Measurements from ENCODE around the gene PMVK. TPM values are rescaled to one million over a fixed set of nuclear protein-coding genes. Genes with fewer than 3 reads are reported as not detected.

Gene PMVK
- total and polyA plus RNA-seq, 2 of the 4 experiments (the other 2 are of a cell fraction), result 9.0 to 28.1 TPM

DNA sequence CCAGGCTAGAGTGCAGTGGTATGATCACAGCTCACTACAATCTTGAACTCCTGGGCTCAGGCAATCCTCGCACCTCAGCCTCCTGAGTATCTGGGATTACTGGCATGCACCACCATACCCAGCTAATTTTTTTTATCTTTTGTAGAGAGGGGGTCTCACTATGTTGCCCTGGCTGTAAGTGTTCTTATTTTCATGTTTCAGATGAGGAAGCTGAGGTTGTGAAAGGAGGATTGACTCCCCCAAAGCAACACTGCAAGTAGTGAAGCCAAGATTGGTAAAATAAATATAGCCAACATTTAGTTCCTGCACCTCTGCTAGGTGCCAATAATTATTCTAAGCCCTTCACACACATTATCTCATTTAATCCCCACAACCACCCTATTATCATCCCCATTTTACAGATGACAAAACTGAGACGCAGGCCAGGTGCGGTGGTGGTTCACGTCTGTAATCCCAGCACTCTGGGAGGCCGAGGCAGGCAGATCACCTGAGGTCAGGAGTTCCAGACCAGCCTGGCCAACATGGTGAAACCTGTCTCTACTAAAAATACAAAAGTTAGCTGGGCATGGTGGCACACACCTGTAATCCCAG, 2.1 kb downstream of the PMVK start:
- H3K4me3 ChIP-seq (ENCODE audit: insufficient read depth, low read depth, low read length), result no peak overlapping the region
- H2BK20ac ChIP-seq (ENCODE audit: low read depth, low read length), result no peak overlapping the region
- peaks cover 0 to 14% of the 10 kb centered on the region in 2 experiments; a peak in 2 of 4 replicates for H3K79me1 ChIP-seq (ENCODE audit: low read depth in 1 of 2, low read length in 2 of 2)
- H3K9me1 ChIP-seq (ENCODE audit: insufficient read depth, low read length), result peaks cover 11% of the 10 kb centered on the region; the same call in 1 of the 2 replicates
- no peak overlapping the region for H2AFZ ChIP-seq (replicated peaks; ENCODE audit: low read length, poor library complexity)
- H4K91ac ChIP-seq (ENCODE audit: insufficient read depth, low read depth, low read length), result no peak overlapping the region
- no peak overlapping the region for H4K8ac ChIP-seq (ENCODE audit: low read depth in 2 of 2, low read length in 2 of 2)
- no peak overlapping the region for H2AK9ac ChIP-seq (replicated peaks; ENCODE audit: low read depth, low read length, poor library complexity)
- no peak overlapping the region for H3K56ac ChIP-seq (ENCODE audit: extremely low read depth, insufficient read depth, low read length)
- H3K27ac ChIP-seq (ENCODE audit: insufficient read depth, low read length), result no peak overlapping the region
- H2BK120ac ChIP-seq (ENCODE audit: low read depth, low read length), result no peak overlapping the region
- DNase-seq (no peak), ATAC-seq (ENCODE audit: low read depth) (no peak)
- H3K4me2 ChIP-seq (ENCODE audit: low read depth, low read length), result no peak overlapping the region
- no peaks in the 10 kb centered on the region for H3K27me3 ChIP-seq (ENCODE audit: control insufficient read depth, insufficient read depth, low read length)
- no peak overlapping the region for H2AK5ac ChIP-seq (ENCODE audit: low read depth, low read length)
- no peak overlapping the region for H3K4ac ChIP-seq (ENCODE audit: low read depth, low read length)
- H2BK5ac ChIP-seq (ENCODE audit: low read depth, low read length, poor library complexity, severe bottlenecking), result no peak overlapping the region
- intact Hi-C loops (cut with micrococcal nuclease) (no loop called here), in situ Hi-C loops (cut with MboI; ENCODE audit: low sequenced_read_pairs) (no loop called here), dilution Hi-C loops (cut with HindIII; ENCODE audit: low sequenced_read_pairs, unreplicated experiment) (no loop called here)
- no TSS peak for BruUV-seq (replicated peaks)
- H2BK15ac ChIP-seq (ENCODE audit: low read depth, low read length), result no peak overlapping the region
- CTCF ChIA-PET, result no interaction called here
- no peaks in the 10 kb centered on the region for H4K20me1 ChIP-seq (ENCODE audit: insufficient read depth, low read length)
- H3K9ac ChIP-seq (ENCODE audit: low read depth, low read length), result no peak overlapping the region
- TF ChIP-seq RFX5 (IDR thresholded peaks at IDR 0.05; ENCODE audit: low read depth, low read length) (no peak), RAD21 (IDR thresholded peaks at IDR 0.05; ENCODE audit: low read length) (no peak), SMC3 (IDR thresholded peaks at IDR 0.05; ENCODE audit: low read depth, low read length) (no peak), RCOR1 (IDR thresholded peaks at IDR 0.05; ENCODE audit: insufficient replicate concordance, low read length) (no peak), MAFK (IDR thresholded peaks at IDR 0.05; ENCODE audit: low read depth, low read length) (no peak), MAZ (IDR thresholded peaks at IDR 0.05; ENCODE audit: borderline replicate concordance, low read depth, low read length) (no peak), POLR2A (IDR thresholded peaks at IDR 0.05; ENCODE audit: low read depth, low read length) (no peak), MXI1 (IDR thresholded peaks at IDR 0.05; ENCODE audit: borderline replicate concordance, low read depth, low read length) (no peak), CEBPB (IDR thresholded peaks at IDR 0.05; ENCODE audit: low read depth, low read length) (no peak), BHLHE40 (IDR thresholded peaks at IDR 0.05; ENCODE audit: low read depth, low read length) (no peak), CHD1 (IDR thresholded peaks at IDR 0.05; ENCODE audit: low read depth, low read length) (no peak), NFE2L2 (IDR thresholded peaks at IDR 0.05; ENCODE audit: low read depth, low read length) (no peak), FOS (IDR thresholded peaks at IDR 0.05; ENCODE audit: low read depth, low read length) (no peak)
- TF ChIP-seq, protein P1, sequence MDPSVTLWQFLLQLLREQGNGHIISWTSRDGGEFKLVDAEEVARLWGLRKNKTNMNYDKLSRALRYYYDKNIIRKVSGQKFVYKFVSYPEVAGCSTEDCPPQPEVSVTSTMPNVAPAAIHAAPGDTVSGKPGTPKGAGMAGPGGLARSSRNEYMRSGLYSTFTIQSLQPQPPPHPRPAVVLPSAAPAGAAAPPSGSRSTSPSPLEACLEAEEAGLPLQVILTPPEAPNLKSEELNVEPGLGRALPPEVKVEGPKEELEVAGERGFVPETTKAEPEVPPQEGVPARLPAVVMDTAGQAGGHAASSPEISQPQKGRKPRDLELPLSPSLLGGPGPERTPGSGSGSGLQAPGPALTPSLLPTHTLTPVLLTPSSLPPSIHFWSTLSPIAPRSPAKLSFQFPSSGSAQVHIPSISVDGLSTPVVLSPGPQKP (IDR thresholded peaks at IDR 0.05; ENCODE audit: borderline replicate concordance, low read depth, low read length), result no peak
- TF ChIP-seq, protein P2, sequence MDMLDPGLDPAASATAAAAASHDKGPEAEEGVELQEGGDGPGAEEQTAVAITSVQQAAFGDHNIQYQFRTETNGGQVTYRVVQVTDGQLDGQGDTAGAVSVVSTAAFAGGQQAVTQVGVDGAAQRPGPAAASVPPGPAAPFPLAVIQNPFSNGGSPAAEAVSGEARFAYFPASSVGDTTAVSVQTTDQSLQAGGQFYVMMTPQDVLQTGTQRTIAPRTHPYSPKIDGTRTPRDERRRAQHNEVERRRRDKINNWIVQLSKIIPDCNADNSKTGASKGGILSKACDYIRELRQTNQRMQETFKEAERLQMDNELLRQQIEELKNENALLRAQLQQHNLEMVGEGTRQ (IDR thresholded peaks at IDR 0.05; ENCODE audit: low read depth, low read length), result no peak
- TF ChIP-seq, protein P3, sequence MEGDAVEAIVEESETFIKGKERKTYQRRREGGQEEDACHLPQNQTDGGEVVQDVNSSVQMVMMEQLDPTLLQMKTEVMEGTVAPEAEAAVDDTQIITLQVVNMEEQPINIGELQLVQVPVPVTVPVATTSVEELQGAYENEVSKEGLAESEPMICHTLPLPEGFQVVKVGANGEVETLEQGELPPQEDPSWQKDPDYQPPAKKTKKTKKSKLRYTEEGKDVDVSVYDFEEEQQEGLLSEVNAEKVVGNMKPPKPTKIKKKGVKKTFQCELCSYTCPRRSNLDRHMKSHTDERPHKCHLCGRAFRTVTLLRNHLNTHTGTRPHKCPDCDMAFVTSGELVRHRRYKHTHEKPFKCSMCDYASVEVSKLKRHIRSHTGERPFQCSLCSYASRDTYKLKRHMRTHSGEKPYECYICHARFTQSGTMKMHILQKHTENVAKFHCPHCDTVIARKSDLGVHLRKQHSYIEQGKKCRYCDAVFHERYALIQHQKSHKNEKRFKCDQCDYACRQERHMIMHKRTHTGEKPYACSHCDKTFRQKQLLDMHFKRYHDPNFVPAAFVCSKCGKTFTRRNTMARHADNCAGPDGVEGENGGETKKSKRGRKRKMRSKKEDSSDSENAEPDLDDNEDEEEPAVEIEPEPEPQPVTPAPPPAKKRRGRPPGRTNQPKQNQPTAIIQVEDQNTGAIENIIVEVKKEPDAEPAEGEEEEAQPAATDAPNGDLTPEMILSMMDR (conservative IDR thresholded peaks at IDR 0.05; ENCODE audit: low read depth, low read length), result no peak
- no peak overlapping the region for H3K14ac ChIP-seq (replicated peaks; ENCODE audit: low read depth, low read length)
- no peaks in the 10 kb centered on the region for H3K36me3 ChIP-seq (ENCODE audit: control insufficient read depth, insufficient read depth, low read length)
- no peak overlapping the region for H3K18ac ChIP-seq (ENCODE audit: low read depth, low read length)
- no peak overlapping the region for H4K5ac ChIP-seq (ENCODE audit: low read depth, low read length)
- 100% methylated on average over 2 of the region's 5 CpGs; no CpG with 5 or more reads in 1 of the 2 experiments for WGBS, 2 experiments (ENCODE audit: extremely low coverage in 2 of 2, insufficient read length in 1 of 2)
- H3K4me1 ChIP-seq (ENCODE audit: control insufficient read depth, insufficient read depth, low read length), result peaks cover 2% of the 10 kb centered on the region
- no peak overlapping the region for H3K23ac ChIP-seq (ENCODE audit: low read depth, low read length)
- POLR2A ChIA-PET (ENCODE audit: unreplicated experiment), result no interaction called here
- H3K9me3 ChIP-seq (ENCODE audit: control insufficient read depth, insufficient read depth, low read length), result no peaks in the 10 kb centered on the region

Measured in IMR-90 (cell line).